Body of pancreas (tissue), 4 donors: ENCODE measurements around the gene STK36. TPM values are rescaled to one million over a fixed set of nuclear protein-coding genes. Genes with fewer than 3 reads are reported as not detected.

Experiments
- ATAC-seq: fragments of 150-250 bp; one replicate; pipeline ENCODE4 v1.9.1; 2016
- DNase-seq, 4 donors: peaks; one replicate each; pipeline ENCODE4 v3.0.0-alpha.2; 2019
- H3K27ac ChIP-seq, 4 donors: fragments of 200-600 bp; sonication (generic); 1 replicate in 3 of 4; 2 replicates in 1 of 4; pipeline versions ENCODE4 v1.5.1 to v1.6.1; 2016 to 2019; ENCODE audit warnings: mild to moderate bottlenecking in 1 of 4, mixed read lengths in 1 of 4, moderate library complexity in 1 of 4
- H3K27me3 ChIP-seq, 2 donors: fragments of 200-600 bp; sonication (generic); one replicate each; pipeline ENCODE4 v1.6.0; 2016; ENCODE audit warnings: mild to moderate bottlenecking in 1 of 2
- H3K36me3 ChIP-seq, 2 donors: fragments of 200-600 bp; sonication (generic); replicated peaks in 1 of 2; 2 replicates each; pipeline ENCODE4 v1.5.1; 2016; ENCODE audit warnings: low read depth in 2 of 2; ENCODE audit not compliant: insufficient read depth in 1 of 2
- H3K4me1 ChIP-seq: fragments of 200-600 bp; sonication (generic); one replicate; pipeline ENCODE4 v1.6.0; 2016
- H3K4me3 ChIP-seq, 2 donors: fragments of 200-600 bp; sonication (generic); 1 replicate in 1 of 2; 2 replicates in 1 of 2; pipeline ENCODE4 v1.5.1; 2016 to 2019
- H3K9me3 ChIP-seq, 3 donors: fragments of 200-600 bp; sonication (generic); 1 replicate in 2 of 3; 2 replicates in 1 of 3; pipeline ENCODE4 v1.5.1; 2016
- CTCF ChIP-seq, 7 experiments: fragments of 450-650 bp in 4 of 7; fragments of 200-600 bp in 3 of 7; sonication (generic) in 3 of 7; IDR thresholded peaks; one replicate each; pipeline ENCODE4 v1.5.1; 2016 to 2019; ENCODE audit warnings: antibody characterized with exemption in 7 of 7
- POLR2A ChIP-seq, 3 donors: fragments of 450-650 bp; IDR thresholded peaks; one replicate each; pipeline ENCODE4 v1.6.1; 2016; ENCODE audit warnings: antibody characterized with exemption in 3 of 3, mild to moderate bottlenecking in 2 of 3
- WGBS, 2 donors: methylation state at CpG; one replicate each; pipeline ENCODE4 v1.1.5; 2017; 5-methylcytosine and 5-hydroxymethylcytosine counted together
- intact Hi-C: fragments of 100-400 bp; cut with DNase I; formaldehyde crosslinking; loops from one replicate; pipeline ENCODE4 v1.15.1; 2023
- total RNA-seq, 2 donors: library from RNA; depleted of rRNA; stranded (reverse); fragments of >200 nt; gene quantifications; one replicate each; pipeline ENCODE4 v1.1.0, GENCODE V29; 2016

Gene STK36
- total RNA-seq, 2 donors from 2014 or later = 35.0 to 57.4 TPM

GRCh38 chr2:218701806-218702205 is 29.9 kb downstream of the STK36 start:
- no peak overlapping the region for H3K27ac ChIP-seq
- H3K4me3 ChIP-seq = no peak overlapping the region
- H3K9me3 ChIP-seq = no peaks in the 10 kb centered on the region
- no peak for ATAC-seq
- intact Hi-C loops = loop anchor here (10.0 kb wide), 1 partner anchor 153 kb away; the partner anchor contains the start of gene WNT6
- peaks cover 0 to 2% of the 10 kb centered on the region in 2 donors for H3K36me3 ChIP-seq
- no peak for TF ChIP-seq CTCF (IDR thresholded peaks at IDR 0.05)
- TF ChIP-seq POLR2A (IDR thresholded peaks at IDR 0.05) = no peak
- DNase-seq = no peak
- no peaks in the 10 kb centered on the region for H3K4me1 ChIP-seq
- no peaks in the 10 kb centered on the region for H3K27me3 ChIP-seq
- WGBS, 2 donors = 84 to 88% methylated on average over 2 of the region's 2 CpGs

DNA sequence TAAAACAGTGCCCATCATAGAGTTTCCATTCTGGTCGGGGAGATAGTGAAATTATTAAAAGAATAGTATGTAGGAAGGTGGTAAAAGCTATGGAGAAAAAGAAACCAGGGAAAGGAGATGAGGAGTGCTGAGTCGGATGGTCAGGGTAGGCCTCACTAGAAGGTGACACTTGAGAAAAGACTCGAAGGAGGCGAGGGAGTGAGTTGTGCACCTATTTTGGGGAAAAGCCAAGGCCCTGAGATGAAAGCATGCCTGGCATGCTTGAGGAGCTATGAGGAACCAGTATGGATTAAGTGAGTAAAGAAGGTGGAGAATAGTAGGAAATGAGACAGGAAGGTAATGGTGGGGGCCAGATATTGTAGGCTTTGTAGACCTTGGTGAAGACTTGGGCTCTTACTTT is 31.5 kb downstream of the STK36 start:
- WGBS, 2 donors = 69 to 71% methylated on average over 4 of the region's 4 CpGs
- peaks cover 0 to 2% of the 10 kb centered on the region in 2 donors for H3K36me3 ChIP-seq
- ATAC-seq (no peak), DNase-seq (no peak)
- no peaks in the 10 kb centered on the region for H3K9me3 ChIP-seq
- no peaks in the 10 kb centered on the region for H3K27me3 ChIP-seq
- H3K4me3 ChIP-seq = no peak overlapping the region
- intact Hi-C loops = loop anchor here (10.0 kb wide), 1 partner anchor 151 kb away; the partner anchor contains the start of gene WNT6
- no peaks in the 10 kb centered on the region for H3K4me1 ChIP-seq
- no peak for TF ChIP-seq POLR2A (IDR thresholded peaks at IDR 0.05)
- no peak for TF ChIP-seq CTCF (IDR thresholded peaks at IDR 0.05)
- H3K27ac ChIP-seq = no peak overlapping the region

DNA sequence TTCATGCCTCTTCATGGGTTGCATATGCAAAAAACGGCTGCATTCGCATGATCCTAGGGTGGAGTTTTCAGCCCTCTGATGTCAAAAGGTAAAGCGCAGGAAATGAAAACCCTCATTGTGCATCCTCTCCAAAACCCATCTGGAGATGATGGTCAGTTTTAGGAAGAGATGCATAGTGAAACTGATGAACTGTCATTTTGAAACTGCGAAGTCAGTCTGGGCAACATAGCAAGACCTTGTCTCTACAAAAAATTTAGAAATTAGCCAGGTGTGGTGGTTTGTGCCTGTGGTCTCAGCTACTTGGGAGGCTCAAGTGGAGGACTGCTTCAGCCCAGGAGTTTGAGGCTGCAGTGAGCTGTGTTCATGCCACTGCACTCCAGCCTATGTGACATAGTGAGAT is 36.2 kb downstream of the STK36 start:
- Histone ChIP-seq H3K4me1 (peaks cover 16% of the 10 kb centered on the region), H3K9me3 (no peaks in the 10 kb centered on the region), H3K27me3 (no peaks in the 10 kb centered on the region), H3K27ac (no peak overlapping the region), H3K4me3 (no peak overlapping the region), H3K36me3 (no peaks in the 10 kb centered on the region)
- WGBS, 2 donors = 88 to 90% methylated on average over 4 of the region's 4 CpGs
- intact Hi-C loops = loop anchor here (10.0 kb wide), 1 partner anchor 147 kb away; the partner anchor contains the start of gene WNT6
- ATAC-seq (no peak), DNase-seq (no peak)
- TF ChIP-seq CTCF (IDR thresholded peaks at IDR 0.05) = no peak
- TF ChIP-seq POLR2A (IDR thresholded peaks at IDR 0.05) = no peak

GRCh38 chr2:218709908-218710307 is 38.0 kb downstream of the STK36 start:
- DNase-seq (no peak), ATAC-seq (no peak)
- Histone ChIP-seq H3K36me3 (no peaks in the 10 kb centered on the region), H3K9me3 (no peaks in the 10 kb centered on the region), H3K4me1 (peaks cover 19% of the 10 kb centered on the region), H3K27me3 (no peaks in the 10 kb centered on the region), H3K4me3 (no peak overlapping the region), H3K27ac (no peak overlapping the region)
- intact Hi-C loops = loop anchor here (10.0 kb wide), 1 partner anchor 145 kb away; the partner anchor contains the start of gene WNT6
- 73 to 79% methylated on average over 8 of the region's 8 CpGs for WGBS, 2 donors
- no peak for TF ChIP-seq CTCF (IDR thresholded peaks at IDR 0.05)
- no peak for TF ChIP-seq POLR2A (IDR thresholded peaks at IDR 0.05)

DNA sequence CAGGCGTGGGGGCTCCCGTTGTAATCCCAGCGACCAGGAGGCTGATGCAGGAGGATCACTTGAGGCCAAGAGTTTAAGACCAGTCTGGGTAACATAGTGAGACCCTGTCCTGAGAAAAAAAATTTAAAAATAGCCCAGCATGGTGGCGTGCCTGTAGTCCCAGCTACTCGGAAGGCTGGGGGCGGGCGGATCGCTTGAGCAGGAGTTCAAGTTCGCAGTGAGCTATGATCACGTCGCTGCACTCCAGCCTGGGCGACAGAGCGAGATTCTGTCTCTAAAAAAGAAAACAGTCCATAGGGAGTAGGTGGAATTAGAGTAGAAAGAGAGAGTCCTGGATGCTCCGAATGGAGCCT is 38.4 kb downstream of the STK36 start:
- DNase-seq (no peak), ATAC-seq (no peak)
- TF ChIP-seq CTCF (IDR thresholded peaks at IDR 0.05) (no peak), POLR2A (IDR thresholded peaks at IDR 0.05) (no peak)
- Histone ChIP-seq H3K27ac (peak overlapping the region in 2 of 4 donors; percentile 78 to 91), H3K9me3 (no peaks in the 10 kb centered on the region), H3K36me3 (no peaks in the 10 kb centered on the region), H3K27me3 (no peaks in the 10 kb centered on the region), H3K4me3 (no peak overlapping the region), H3K4me1 (peaks cover 19% of the 10 kb centered on the region)
- WGBS, 2 donors = 45 to 47% methylated on average over 14 of the region's 14 CpGs
- intact Hi-C loops = no loop called here
